ENCODE data around the gene TRIOBP.

Gene TRIOBP

DNA sequence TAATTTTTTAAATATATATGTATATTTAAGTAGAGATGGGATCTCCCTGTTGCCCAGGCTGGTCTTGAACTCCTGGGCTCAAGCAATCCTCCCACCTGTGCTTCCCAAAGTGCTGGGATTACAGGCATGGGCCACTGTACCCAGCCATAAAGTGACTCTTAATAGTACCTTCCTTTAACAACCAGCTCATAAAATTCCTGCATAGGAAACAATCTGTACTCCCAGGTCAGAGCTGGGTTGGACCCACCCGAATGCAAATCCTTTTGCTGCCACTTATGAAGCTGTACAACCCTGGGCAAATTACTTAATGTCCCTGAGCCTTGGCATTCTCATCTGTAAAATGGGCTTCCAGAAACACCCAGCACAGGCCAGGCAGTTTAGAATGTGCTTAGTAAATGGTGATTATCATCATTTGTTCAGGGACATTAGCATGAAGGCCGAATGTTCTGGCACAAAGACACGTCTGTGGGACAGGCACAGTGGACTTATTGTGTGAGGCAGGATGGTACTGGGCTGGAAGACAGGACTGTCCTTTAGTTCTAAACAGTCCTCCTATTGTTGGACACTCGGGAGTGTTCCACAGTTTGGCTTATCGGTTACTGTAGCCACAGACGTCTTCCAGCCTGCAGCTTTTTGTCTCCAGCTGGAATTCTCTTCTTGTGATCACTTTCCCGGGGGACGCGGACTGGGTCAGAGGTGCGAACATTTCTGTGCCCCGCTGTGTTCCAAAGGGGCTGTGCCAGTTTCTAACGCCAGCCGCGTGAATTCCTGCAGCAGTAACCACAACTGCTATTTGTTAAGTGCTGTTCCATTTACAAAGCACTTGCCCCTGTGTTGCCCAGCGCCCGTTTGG lies 32.4 kb upstream of the TRIOBP start:
- DNase-seq = no peak

DNA sequence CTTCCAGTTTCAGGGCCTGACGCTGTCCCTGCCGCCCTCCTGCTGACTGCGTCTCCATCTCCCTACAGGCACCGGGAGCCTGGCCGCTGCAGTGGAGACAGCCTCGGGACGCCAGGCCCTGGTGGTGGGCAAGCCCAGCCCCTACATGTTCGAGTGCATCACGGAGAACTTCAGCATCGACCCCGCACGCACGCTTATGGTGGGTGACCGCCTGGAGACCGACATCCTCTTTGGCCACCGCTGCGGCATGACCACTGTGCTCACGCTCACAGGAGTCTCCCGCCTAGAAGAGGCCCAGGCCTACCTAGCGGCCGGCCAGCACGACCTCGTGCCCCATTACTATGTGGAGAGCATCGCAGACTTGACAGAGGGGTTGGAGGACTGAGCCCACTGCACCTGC lies 31.4 kb upstream of the TRIOBP start:
- no peak for DNase-seq

DNA sequence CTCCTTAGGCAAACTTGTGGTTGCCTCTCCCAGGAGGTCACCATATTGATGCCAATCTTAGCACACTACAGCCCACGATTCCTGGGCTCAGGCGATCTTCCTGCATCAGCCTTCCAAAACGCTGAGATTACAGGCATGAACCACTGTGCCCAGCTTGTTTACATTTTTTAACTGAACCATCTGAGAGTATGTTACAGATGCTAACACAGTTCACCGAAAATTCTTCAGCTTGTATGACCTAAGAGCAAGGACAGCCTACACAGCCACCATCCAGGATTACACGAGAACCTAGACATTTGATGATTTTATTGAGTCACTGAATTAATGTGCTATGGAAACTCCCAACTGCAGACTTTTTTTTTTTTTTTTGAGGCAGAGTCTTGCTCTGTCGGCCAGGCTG lies 27.3 kb upstream of the TRIOBP start:
- no peak for DNase-seq

DNA sequence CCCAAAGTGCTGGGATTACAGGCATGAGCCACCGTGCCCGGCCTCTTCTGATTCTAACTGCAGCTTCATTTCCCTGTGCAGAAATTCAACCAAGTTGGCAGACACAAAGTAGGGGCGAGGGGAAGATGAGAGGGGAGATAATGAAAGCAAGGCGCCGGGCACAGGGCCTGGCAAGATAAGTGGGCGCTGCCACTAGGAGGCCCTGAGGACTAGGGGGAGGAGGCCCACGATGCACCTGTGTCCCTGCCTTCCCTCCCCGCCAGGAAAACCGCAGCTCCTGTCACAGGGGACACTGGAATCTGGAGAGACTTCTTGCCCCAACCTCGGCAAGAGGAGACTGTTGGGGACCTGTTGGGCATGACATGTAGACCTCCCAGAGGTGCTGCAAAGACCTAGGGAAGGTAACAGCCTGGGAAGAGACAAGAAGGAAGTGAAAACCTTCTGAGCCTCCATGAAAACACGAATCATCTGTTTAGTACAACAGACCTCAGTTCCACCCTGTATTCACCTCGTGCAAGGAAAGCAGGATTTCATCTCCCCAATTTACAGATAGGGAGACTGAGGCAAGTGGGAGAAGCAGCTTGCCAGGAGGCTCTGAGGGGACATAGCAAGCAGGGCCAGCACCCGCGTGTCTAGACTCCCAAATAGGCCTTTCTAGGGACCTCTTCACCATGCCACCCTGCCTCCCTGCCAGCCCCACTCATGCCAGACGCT lies 24.5 kb upstream of the TRIOBP start:
- no peak for DNase-seq

DNA sequence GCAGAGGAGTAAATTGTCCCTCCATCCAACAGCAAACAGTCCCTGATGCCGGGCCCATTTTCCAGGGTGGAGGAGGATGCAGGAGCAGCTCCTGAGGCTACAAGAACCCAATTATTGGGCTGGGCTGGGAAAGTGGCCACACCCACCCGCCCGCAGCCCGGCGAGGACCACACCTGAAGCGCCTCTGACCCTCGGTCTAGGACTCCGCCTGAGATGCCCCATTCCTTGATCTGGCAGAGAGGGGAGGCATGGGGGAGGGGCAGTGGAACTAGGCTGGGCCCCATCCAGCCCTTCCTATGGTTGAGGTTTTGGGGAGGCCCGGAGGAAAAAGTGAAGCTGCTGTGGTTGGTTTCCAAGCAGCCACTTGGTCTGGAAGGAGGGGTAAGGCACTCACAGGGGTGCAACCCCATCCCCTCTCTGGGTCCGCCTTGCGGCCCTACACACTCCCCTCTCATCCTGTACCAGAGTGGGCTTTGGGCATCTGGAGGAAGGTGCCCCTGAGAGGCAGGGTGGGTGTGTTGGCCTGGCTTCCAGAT lies 23.9 kb upstream of the TRIOBP start:
- no peak for DNase-seq

DNA sequence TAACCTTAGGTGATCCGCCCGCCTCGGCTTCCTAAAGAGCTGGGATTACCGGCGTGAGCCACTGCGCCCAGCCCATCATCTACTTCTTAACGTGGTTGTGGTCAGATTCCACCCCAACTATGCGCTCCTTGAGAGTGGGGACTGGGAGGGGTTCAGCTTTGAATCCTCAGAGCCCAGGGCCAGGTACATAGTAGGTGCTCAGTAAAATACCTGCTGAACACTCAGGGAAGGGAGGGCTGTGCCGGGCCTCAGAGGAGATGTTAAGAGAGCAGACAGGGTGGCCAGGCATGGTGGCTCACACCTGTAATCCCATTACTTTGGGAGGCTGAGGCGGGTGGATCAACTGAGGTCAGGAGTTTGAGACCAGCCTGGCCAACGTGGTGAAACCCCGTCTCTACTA lies 22.6 kb upstream of the TRIOBP start:
- no peak for DNase-seq

DNA sequence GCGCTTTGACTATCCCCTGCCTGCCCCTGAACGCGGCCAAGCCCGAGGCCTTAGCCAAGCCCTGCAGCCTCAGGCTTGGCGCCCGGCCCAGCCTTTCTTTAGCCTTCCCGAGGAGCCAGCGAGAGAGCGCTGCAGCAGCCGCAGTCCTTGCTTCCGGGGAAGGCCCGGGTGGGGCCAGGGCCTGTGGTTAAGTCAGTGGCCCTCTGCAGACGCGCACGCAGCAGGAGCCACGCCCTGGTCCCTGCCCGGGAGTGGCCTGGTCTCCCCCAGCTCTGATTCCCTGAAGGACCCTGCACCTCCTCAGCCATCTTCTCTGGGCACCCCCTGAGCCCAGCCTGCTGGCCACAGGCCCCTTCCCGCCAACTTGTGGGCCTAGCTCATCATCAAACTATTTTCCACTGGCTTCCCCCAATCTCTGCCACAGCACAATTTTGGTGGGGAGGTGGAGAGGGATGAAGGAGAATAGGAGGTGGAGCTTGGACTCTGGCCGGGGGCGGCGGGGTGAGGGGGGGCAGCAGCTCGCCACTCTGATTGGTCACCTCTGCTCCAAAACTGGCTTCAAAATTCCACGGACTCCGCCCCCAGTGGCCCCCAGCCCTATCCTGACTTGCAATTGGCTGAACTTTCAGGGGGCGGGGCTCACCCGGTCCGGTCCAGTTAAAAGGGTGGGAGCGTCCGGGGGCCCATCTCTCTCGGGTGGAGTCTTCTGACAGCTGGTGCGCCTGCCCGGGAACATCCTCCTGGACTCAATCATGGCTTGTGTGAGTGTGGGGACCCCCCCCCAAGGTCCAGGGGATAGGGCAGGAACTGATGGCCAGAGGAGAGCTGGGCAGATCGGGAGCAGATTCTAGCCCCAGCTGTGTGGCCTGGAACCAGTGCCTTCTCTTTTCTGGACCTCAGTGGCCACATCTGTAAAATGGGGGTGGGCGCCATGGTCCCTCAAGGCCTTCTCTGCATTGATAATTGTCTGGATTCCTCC lies 21.6 kb upstream of the TRIOBP start, which contains the start of gene LGALS1:
TSS of gene LGALS1 (plus strand) at position 686 of the 979 bp plus-strand sequence. CDS start at position 753, 67 bp downstream.
- peak; percentile 50 for DNase-seq

DNA sequence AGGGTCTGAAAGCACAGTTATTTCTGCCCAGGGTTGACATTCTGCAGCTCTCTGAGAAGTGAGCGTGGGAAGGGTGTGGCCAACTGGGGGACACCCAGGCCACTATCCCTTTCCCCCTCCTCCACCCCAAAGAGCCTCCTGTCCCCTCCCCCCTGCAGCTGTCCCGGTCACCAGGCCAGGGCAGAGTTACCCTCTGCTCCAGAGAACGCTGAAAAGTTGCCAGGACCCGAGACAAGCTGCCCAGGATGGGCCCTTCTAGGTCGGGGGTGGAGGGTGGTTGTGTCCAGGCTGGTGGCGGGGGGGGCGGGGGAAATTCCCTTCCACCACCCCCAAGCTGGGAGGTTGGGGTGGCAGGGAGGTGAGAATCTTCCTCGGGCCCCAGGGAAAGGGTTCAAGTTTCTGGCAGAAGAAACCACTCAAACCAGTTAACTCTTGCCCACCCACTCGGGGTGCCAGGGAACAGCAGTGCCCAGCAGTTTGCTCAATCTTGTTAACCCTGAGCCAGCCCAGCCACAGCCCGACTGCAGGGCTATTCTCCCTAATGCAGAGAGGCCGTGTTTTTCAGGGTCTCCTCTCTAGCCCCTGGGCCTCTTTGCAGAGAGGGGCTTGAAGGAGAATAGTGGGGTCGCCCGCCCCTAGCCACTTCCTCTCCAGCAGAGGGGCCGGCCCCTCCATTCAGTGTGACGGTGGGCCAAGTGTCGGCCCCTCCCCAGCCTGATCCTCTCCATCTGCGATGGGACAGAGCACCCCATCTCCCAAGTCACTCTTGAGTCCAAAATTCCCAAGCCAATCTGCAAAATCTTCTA lies 20.7 kb upstream of the TRIOBP start:
- DNase-seq = no peak

DNA sequence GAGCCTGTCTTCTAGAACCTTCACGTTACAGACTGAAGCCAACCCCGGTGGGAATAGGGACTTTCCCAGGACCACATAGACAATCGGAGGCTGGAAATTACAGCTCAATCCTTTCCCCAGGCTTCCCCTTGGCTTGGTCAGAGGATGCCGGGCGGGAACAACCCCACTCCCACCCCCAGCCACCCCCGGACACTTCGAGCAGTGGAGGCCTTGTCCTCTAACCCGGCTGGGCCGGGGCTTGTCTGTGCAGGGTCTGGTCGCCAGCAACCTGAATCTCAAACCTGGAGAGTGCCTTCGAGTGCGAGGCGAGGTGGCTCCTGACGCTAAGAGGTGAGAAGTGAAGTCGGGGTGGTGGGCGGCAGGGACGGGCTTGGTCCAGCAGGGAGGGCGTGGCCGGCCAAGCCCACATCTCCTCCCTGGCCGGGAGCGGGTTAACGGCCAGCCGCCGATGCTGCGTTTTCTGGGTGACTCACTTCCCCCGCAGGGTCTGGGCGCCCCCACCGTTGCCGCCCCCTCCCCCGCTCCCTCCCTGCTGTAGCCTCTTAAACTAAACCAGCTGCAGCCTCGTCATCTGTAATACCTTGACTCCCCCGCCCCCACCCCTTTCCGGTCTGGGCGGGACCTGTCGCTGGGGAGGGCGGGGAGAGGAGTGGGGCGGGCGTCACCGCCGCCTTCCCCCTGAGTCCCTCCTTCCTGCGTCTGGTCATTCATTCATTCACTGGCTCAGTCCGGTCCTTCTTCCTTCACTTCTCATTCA lies 19.9 kb upstream of the TRIOBP start:
- no peak for DNase-seq

DNA sequence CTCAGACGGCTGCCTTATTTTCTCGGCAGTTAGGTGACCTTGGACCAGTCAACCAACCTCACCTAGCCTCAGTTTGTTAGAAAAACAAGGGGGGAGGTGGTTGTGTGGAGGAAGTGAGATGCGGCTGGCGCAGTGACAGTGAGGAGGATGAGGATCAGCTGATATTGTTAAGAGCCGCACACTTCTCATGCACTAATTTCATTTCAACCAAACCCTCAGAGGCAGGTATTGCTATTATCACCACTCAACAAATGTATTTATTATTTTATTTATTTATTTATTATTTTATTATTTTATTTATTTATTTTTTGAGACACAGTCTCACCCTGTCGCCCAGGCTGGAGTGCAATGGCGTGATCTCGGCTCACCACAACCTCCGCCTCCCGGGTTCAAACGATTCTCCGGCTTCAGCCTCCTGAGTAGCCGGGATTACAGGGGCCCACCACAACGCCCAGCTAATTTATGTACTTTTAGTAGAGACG lies 19.3 kb upstream of the TRIOBP start:
- no peak for DNase-seq

DNA sequence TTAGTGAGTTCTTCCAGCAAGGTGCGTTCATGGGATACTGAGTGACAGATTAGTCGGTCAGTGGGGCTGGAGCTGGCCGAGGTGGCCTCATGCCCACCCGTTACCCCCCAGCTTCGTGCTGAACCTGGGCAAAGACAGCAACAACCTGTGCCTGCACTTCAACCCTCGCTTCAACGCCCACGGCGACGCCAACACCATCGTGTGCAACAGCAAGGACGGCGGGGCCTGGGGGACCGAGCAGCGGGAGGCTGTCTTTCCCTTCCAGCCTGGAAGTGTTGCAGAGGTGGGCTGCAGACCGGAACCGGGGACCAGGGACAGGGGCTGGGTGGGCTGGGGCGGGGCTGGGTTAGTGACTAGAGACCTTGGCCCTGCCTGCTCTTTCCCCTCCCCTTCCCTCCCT lies 18.5 kb upstream of the TRIOBP start:
- DNase-seq = no peak

DNA sequence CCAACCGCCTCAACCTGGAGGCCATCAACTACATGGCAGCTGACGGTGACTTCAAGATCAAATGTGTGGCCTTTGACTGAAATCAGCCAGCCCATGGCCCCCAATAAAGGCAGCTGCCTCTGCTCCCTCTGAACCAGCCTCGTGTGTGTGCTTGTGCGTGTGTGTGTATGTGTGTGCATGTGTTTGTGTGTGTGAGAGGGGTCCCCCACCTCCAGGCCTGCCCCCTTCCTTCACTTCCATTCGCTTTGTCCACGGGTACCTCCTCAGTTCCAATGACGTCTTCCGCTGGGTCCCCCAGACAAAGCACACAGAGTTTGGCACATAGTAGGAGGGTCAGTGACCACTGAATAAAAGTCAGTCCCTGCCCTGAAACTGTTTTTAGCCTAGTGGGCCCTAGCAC lies 17.2 kb upstream of the TRIOBP start:
- no peak for DNase-seq

DNA sequence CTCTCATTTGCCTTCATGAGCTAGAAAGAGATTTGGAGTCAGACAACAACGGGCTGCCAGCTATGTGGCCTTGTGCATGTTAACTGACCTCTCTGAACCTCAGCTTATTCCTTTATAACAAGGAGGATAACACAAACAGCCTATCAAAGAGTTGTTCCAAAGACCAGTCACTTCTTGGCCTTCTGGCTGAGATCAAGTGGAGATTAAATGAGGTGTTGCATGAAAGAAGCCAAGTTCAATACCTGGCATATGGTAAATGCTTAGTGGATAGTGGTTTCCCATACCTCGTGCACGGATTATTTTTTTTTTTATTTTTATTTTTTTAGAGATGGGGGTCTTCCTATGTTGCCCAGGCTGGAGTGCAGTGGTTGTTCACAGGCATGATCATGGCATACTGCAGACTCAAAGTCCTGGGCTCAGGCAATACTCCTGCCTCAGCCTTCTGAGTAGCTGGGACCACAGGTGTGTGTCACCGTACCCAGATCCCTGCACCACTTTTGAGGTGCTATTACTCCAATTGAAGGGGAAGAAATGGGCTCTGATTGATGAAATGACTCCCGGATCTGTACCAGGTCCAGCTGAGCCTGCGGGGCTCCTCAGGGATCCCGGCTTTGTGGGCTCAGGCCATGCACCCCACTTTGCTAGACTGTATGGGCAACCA lies 16.5 kb upstream of the TRIOBP start:
- no peak for DNase-seq

DNA sequence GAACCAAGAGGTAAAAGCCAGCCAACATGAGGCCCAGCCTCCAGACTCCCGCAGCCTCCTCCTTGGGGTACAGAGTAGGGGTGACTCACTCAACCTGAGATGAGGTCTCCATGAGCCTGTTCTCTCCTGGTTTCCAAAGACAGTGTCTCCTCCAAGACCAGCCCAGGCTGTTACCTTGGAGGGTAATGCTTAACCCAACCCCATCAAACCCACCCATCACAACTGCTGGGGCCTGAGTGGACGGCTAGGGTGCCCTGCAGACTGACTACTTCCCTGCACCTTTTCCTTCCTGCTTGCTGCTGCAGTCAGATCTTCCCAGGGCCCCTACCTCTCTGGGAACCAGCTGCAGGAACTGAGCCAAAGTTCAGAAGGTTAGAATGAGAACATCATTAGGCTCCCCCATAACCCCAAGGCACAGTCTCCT lies 15.8 kb upstream of the TRIOBP start:
- no peak for DNase-seq

DNA sequence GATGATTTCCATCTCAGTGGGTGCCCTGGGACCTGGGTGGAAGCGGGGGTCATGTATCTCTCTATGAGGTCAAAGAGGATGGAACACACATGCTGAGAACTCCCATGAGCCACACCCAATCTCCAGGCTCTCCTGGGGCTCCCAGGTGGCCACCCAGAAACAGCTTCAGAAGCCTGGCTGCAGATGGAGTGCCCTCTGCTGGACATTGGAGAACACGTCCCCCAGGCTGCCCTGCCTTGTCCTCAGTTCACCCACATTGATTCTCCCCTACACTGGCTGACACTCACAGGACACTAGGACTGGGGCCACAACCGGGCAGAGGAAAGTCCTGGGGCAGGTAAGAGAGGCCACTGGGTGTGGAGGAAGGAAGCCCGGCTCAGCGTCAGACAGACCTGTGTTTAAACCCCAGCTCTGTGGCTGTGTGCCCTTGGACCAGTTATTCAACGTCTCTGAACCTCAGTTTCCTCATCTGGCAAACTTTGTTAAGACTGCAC lies 15.2 kb upstream of the TRIOBP start:
- DNase-seq = peak; percentile 26

DNA sequence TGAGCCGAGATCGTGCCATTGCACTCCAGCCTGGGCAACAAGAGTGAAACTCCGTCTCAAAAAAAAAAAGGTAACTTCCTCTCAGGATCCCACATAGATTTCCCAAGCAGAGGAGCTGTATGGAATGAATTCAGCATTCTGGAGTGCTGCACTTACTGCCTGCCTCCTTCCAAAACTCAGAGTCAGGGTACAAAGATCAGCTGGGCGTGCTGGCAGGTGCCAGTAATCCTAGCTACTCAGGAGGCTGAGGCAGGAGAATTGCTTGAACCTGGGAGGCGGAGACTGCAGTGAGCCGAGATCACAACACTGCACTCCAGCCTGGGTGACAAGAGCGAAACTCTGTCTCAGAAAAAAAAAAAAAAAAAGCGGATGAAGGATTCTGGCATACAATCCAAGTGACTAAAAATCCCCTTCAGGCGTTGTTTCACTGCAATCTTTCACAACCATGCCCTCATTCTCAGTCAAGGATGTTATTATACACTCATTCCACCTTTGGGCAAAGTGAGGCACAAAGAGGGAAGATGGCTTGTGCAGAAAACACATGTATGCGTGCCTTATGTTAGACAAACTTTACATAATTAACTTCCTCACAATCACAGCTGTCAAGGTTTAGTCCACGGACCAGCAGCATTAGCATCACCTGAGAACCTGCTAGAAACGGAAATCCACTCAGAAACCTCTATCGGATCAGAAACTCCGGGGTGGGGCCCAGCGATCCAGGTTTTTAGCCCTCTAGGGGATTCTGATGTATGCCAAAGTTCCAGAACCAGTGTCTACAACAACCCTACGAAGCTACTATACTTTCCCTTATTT lies 11.8 kb upstream of the TRIOBP start:
- DNase-seq = no peak

DNA sequence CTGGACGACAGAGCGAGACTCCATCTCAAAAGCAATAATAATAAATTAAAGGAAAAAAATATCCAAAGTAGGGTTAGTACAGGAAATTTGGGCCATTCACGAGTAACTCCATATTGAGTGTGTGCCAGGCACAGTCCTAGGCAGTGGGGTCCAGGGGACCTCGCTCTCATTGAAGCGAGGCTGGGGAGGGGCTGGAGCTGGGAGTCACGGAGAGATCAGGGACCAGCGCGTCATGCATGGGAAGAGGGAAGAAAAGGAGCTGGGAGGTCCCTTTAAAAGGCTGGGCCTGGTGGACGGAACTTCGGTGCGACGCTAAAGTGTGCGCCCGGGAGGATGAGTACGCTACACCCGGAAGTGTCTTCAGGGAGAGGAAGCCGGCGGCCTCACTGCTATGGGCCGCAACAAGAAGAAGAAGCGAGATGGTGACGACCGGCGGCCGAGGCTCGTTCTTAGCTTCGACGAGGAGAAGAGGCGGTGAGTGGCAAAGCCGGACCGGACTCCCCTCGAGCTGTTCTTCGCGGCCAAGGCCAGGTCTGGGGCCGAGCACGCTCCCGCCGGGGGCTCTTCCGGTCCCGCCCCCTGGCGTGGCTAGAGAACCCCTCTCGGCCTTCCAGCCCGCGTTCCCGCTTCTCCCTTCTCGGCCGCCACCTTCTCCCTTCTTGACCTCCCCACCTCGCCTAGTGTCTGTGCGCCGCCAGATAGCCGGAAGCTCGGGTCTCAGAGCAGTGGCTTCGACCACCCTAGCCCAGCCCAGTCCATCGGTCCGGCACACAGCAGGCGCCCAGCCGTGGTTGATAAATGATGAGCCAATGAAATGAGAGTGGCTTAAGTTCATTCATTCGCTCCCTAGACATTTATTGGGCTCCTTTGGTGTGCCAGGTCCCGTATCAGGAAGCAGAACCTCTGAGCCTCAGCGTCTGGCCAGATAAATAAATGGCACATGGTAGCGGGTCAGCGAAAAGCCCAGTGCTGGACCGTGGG lies 10.6 kb upstream of the TRIOBP start, which contains the start of gene NOL12:
TSS of gene NOL12 (plus strand) at position 342 of the 981 bp plus-strand sequence. CDS start at position 392, 50 bp downstream.
- peak; percentile 69 for DNase-seq

DNA sequence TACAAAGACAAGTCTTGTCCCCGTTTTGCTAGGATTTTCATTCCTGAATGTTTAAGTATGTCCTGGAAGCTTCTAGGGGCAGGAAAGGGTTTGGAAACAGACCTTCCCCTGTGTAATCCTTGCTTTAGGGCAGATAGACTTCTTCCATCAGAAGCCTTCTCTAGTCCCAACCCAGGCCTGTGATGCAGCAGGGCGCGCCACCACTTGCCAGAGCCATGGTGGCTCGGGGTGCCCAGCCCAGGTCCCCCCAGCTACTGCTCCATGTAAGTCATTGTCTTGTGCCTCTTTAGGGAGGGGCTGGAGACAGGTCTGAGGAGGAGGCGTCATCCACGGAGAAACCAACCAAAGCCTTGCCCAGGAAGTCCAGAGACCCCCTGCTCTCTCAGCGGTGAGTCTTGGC lies 6.4 kb upstream of the TRIOBP start:
- DNase-seq = no peak
